SK-N-SH treated with all-trans-retinoic acid at 6 μM for 48 hours (cell line): Measurements from ENCODE around the gene SEPTIN5.

ENCODE experiments used
- ATAC-seq: fragments of 200-7000 bp; cut with Tn5 transposase; 3 replicates; pipeline ENCODE4 v1.9.1; 2020; ENCODE audit warnings: mild to moderate bottlenecking, moderate library complexity
- ARNTL ChIP-seq: fragments of 450-650 bp; formaldehyde crosslinking; IDR thresholded peaks from 2 replicates; pipeline ENCODE4 v1.5.0; 2020; ENCODE audit warnings: low read depth, mild to moderate bottlenecking, moderate library complexity, borderline replicate concordance
- CSDC2 ChIP-seq: fragments of 250-450 bp; sonication (Bioruptor Pico); IDR thresholded peaks from 2 replicates; pipeline ENCODE4 v1.5.0; 2020; ENCODE audit warnings: mild to moderate bottlenecking, moderate library complexity
- ESRRG ChIP-seq: fragments of 250-450 bp; sonication (Bioruptor Pico); IDR thresholded peaks from 2 replicates; pipeline ENCODE4 v1.6.1; 2021; ENCODE audit warnings: mild to moderate bottlenecking
- GLIS3 ChIP-seq: fragments of 250-450 bp; sonication (Bioruptor Pico); IDR thresholded peaks from 2 replicates; pipeline ENCODE4 v1.5.0; 2020; ENCODE audit warnings: mild to moderate bottlenecking, moderate library complexity
- PPARA ChIP-seq: fragments of 250-450 bp; sonication (Bioruptor Pico); IDR thresholded peaks from 2 replicates; pipeline ENCODE4 v1.5.0; 2020; ENCODE audit warnings: mild to moderate bottlenecking, borderline replicate concordance
- RARB ChIP-seq: fragments of 250-450 bp; sonication (Bioruptor Pico); IDR thresholded peaks from 2 replicates; pipeline ENCODE4 v1.8.0; 2021; ENCODE audit warnings: mild to moderate bottlenecking, moderate library complexity
- SNAI2 ChIP-seq: fragments of 250-450 bp; sonication (Bioruptor Pico); IDR thresholded peaks from 2 replicates; pipeline ENCODE4 v1.5.0; 2020; ENCODE audit warnings: mild to moderate bottlenecking, moderate library complexity
- TCF4 ChIP-seq: fragments of 250-450 bp; sonication (Bioruptor Pico); IDR thresholded peaks from 2 replicates; pipeline ENCODE4 v1.8.0; 2021; ENCODE audit warnings: mild to moderate bottlenecking, moderate library complexity, borderline replicate concordance
- TOX ChIP-seq: fragments of 250-450 bp; sonication (Bioruptor Pico); IDR thresholded peaks from 2 replicates; pipeline ENCODE4 v1.8.0; 2021; ENCODE audit warnings: mild to moderate bottlenecking, moderate library complexity, borderline replicate concordance
- ZC3H10 ChIP-seq: fragments of 250-450 bp; sonication (Bioruptor Pico); IDR thresholded peaks from 2 replicates; pipeline ENCODE4 v1.5.1; 2021; ENCODE audit warnings: mild to moderate bottlenecking, moderate library complexity
- ZFP3 ChIP-seq: fragments of 250-450 bp; sonication (Bioruptor Pico); IDR thresholded peaks from 2 replicates; pipeline ENCODE4 v1.5.0; 2020; ENCODE audit warnings: mild to moderate bottlenecking, moderate library complexity
- ZFP30 ChIP-seq: fragments of 450-650 bp; formaldehyde crosslinking; IDR thresholded peaks from 2 replicates; pipeline ENCODE4 v1.5.0; 2022; ENCODE audit warnings: mild to moderate bottlenecking, moderate library complexity
- ZNF565 ChIP-seq: fragments of 450-650 bp; formaldehyde crosslinking; conservative IDR thresholded peaks from 2 replicates; pipeline ENCODE4 v1.5.0; 2020; ENCODE audit warnings: low read depth, mild to moderate bottlenecking, moderate library complexity
- ZNF70 ChIP-seq: fragments of 450-650 bp; formaldehyde crosslinking; IDR thresholded peaks from 2 replicates; pipeline ENCODE4 v1.5.0; 2020; ENCODE audit warnings: mild to moderate bottlenecking, moderate library complexity
- ZNF8 ChIP-seq: fragments of 450-650 bp; formaldehyde crosslinking; IDR thresholded peaks from 2 replicates; pipeline ENCODE4 v1.5.0; 2020; ENCODE audit warnings: mild to moderate bottlenecking, moderate library complexity
- TF ChIP-seq, protein P1 (sequence below): fragments of 250-450 bp; sonication (Bioruptor Pico); IDR thresholded peaks from 2 replicates; pipeline ENCODE4 v1.8.0; 2020; ENCODE audit warnings: mild to moderate bottlenecking, moderate library complexity, borderline replicate concordance
- TF ChIP-seq, protein P2 (sequence below): fragments of 250-450 bp; sonication (Bioruptor Pico); IDR thresholded peaks from 2 replicates; pipeline ENCODE4 v1.5.0; 2020; ENCODE audit warnings: mild to moderate bottlenecking, moderate library complexity
- TF ChIP-seq, protein P3 (sequence below): fragments of 250-450 bp; sonication (Bioruptor Pico); IDR thresholded peaks from 2 replicates; pipeline ENCODE4 v1.5.1; 2020; ENCODE audit warnings: low read depth, mild to moderate bottlenecking, moderate library complexity

SEPTIN5 gene

DNA sequence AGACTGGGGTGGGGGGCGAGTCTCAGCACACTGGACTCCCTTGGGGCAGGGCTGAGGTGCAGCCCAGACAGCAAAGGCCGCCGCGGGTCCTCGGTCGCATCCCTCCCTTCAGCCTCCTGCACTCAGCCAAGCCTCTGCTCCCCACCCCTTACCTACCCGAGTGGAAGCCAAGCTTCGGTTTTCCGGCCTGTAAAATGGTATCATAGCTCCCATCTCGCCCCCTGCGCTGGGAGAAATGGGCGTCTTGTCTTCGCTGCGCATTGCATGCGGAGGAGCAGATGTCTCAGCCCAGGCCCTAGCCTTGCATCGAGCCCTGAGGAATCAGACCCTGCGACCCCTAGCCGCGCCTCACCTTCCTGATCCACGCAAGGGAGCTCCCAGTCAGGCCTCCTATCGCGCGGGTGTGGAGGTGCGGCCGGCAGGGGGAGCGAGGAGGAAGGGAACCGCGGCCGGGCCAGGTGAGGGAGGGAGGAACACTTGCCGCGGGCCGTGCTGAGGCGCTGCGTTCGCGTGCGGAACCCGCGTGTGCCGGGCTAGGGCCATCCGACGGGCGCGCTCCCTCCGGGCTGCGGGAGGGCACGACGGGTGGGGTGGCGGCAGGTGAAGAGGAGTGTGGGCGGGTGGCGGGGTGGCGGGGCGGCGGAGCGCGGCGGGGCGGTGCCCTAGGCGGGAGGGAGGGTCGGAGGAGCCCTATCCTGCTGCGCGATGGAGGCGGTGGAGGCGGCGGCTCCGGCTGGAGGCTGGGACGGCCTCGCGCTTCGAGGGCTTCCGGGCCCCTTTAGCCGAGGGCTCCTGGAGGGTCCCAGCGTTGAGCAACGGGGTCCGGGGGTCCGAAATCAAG, 42.2 kb downstream of the SEPTIN5 start:
- peak; percentile 48 for ATAC-seq
- TF ChIP-seq ZFP3 (CRISPR knock-in tag) = peak; percentile 90
- TF ChIP-seq ARNTL = no peak

DNA sequence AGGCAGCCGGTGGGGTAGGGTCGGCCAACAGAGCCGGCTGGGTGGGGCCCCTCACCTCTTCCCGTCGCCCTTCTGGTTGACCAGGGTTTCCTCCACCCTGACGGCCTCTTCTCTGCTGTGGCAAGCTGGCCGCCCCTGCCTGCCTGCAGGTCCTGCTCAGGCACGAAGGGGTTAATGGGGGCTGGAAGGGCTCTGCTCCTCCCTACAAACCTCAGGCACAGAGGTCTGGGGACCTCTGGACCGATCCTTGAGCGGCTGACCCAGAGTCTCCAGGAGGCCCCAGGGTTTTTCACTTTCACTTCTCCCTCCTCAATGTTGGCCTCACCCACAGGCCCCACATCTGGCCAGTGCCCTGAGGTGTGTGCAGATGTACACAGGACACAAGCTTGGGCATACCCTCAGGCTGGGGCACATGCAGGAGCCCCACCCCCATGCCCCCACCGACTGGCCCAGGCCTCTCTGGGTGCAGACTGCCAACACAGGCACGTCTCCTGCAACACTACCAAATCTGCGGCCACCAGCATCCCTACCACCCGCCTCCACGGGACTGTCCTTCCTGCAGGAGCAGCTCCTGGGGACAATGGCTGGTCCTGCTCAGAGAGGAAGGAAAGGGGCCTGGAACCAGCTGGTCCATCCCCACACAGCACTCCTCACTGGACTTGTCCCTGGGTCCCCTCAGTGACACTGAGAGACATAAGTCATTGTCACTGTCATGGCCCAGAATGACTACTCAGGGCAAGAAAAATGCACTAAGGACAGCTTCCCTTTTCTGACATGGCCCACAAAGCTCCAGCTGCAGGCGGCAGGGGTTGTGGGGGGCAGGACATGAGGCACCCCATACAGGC, 43.1 kb downstream of the SEPTIN5 start:
- peak; percentile 10; the same call in 1 of the 3 replicates for ATAC-seq
- TF ChIP-seq ZNF70 (no peak), ARNTL (no peak), RARB (CRISPR knock-in tag) (no peak), TOX (CRISPR knock-in tag) (no peak), ZNF565 (no peak), ZFP3 (CRISPR knock-in tag) (no peak)
- TF ChIP-seq, protein P1, sequence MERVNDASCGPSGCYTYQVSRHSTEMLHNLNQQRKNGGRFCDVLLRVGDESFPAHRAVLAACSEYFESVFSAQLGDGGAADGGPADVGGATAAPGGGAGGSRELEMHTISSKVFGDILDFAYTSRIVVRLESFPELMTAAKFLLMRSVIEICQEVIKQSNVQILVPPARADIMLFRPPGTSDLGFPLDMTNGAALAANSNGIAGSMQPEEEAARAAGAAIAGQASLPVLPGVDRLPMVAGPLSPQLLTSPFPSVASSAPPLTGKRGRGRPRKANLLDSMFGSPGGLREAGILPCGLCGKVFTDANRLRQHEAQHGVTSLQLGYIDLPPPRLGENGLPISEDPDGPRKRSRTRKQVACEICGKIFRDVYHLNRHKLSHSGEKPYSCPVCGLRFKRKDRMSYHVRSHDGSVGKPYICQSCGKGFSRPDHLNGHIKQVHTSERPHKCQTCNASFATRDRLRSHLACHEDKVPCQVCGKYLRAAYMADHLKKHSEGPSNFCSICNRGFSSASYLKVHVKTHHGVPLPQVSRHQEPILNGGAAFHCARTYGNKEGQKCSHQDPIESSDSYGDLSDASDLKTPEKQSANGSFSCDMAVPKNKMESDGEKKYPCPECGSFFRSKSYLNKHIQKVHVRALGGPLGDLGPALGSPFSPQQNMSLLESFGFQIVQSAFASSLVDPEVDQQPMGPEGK (CRISPR knock-in tag) = no peak

DNA sequence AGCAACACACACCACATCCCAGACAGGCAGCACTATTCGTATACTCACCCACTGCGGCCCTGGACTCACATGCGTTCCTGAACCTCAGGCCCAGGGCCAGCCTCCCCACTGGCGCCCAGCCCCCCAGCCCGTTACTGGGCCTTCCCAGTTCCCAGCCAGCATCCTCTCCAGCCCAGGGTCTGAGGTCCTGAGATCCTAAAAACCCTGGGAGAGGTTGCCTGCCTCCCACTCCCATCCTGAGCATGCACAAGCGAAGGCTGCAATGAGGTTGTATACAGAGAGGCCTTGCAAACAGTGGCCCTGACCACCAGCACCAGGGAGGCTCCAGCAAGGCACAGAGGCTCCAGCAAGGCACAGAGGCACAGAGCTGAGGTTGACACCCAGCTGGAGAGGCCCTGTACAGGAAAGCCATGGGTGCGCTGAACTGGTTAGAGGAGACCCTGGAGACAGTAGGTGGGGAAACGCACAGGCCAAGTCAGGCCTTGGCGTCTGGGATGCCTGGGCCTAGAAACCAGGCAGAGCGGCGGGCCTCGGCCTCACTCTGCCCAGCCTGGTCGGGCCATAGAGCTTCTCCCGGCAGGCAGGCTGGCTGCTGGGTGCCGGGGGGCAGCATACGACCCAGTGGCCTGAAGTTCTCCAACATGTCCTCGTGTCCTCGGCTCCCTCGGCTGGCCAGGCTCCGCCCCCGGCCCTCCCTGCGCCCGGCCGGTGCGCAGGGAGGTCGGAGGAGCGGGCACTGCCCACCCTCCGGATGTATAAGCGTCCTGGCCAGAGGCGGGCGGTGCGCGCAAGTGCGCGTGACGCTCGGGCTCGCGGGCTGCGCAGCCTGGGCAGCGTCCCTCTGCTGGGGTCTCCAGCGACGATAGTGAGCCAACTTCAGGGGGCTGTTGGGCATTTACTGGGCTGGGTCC, 43.9 kb downstream of the SEPTIN5 start:
- TF ChIP-seq GLIS3 (CRISPR knock-in tag) (no peak), TCF4 (no peak), ZNF8 (CRISPR knock-in tag) (no peak), PPARA (CRISPR knock-in tag) (no peak), ZC3H10 (no peak), ZNF565 (no peak), ZNF70 (no peak), ZFP30 (CRISPR knock-in tag) (no peak), ESRRG (no peak), TOX (CRISPR knock-in tag) (no peak), SNAI2 (CRISPR knock-in tag) (no peak), CSDC2 (CRISPR knock-in tag) (no peak), RARB (CRISPR knock-in tag) (no peak)
- TF ChIP-seq, protein P2, sequence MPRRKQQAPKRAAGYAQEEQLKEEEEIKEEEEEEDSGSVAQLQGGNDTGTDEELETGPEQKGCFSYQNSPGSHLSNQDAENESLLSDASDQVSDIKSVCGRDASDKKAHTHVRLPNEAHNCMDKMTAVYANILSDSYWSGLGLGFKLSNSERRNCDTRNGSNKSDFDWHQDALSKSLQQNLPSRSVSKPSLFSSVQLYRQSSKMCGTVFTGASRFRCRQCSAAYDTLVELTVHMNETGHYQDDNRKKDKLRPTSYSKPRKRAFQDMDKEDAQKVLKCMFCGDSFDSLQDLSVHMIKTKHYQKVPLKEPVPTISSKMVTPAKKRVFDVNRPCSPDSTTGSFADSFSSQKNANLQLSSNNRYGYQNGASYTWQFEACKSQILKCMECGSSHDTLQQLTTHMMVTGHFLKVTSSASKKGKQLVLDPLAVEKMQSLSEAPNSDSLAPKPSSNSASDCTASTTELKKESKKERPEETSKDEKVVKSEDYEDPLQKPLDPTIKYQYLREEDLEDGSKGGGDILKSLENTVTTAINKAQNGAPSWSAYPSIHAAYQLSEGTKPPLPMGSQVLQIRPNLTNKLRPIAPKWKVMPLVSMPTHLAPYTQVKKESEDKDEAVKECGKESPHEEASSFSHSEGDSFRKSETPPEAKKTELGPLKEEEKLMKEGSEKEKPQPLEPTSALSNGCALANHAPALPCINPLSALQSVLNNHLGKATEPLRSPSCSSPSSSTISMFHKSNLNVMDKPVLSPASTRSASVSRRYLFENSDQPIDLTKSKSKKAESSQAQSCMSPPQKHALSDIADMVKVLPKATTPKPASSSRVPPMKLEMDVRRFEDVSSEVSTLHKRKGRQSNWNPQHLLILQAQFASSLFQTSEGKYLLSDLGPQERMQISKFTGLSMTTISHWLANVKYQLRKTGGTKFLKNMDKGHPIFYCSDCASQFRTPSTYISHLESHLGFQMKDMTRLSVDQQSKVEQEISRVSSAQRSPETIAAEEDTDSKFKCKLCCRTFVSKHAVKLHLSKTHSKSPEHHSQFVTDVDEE (CRISPR knock-in tag) = no peak
- TF ChIP-seq, protein P3, sequence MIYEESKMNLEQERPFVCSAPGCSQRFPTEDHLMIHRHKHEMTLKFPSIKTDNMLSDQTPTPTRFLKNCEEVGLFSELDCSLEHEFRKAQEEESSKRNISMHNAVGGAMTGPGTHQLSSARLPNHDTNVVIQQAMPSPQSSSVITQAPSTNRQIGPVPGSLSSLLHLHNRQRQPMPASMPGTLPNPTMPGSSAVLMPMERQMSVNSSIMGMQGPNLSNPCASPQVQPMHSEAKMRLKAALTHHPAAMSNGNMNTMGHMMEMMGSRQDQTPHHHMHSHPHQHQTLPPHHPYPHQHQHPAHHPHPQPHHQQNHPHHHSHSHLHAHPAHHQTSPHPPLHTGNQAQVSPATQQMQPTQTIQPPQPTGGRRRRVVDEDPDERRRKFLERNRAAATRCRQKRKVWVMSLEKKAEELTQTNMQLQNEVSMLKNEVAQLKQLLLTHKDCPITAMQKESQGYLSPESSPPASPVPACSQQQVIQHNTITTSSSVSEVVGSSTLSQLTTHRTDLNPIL (CRISPR knock-in tag) = no peak
- TF ChIP-seq, protein P1 (CRISPR knock-in tag) = no peak
- ATAC-seq = no peak
